Activated naive CD8-positive, alpha-beta T cell treated with anti-CD3 and anti-CD28 coated beads, Interleukin-2, amount 50 U/mL, for 24 hours (primary cell): ENCODE measurements around the gene ATP4A.
"Not testable (repeated sequence)": the region's sequence is repeated elsewhere in the genome, so short reads cannot be mapped to it uniquely, and the experiment has no call there.

Source experiments
- ATAC-seq: fragments of 150-1000 bp; cut with Tn5 transposase; one replicate; pipeline ENCODE4 v1.10.0; 2021
- DNase-seq: peaks from one replicate; pipeline ENCODE4 v3.0.0; 2021
- H3K27ac Mint-ChIP-seq: one replicate; pipeline ENCODE4 v1.8.0; 2021; ENCODE audit warnings: mild to moderate bottlenecking, mixed read lengths
- H3K27me3 Mint-ChIP-seq: one replicate; pipeline ENCODE4 v1.8.0; 2021; ENCODE audit warnings: mixed read lengths
- H3K36me3 Mint-ChIP-seq: one replicate; pipeline ENCODE4 v1.8.0; 2021; ENCODE audit warnings: low read depth, mixed read lengths
- H3K4me1 Mint-ChIP-seq: one replicate; pipeline ENCODE4 v1.8.0; 2021; ENCODE audit warnings: mixed read lengths
- H3K4me3 Mint-ChIP-seq: one replicate; pipeline ENCODE4 v1.8.0; 2021; ENCODE audit warnings: mild to moderate bottlenecking, moderate library complexity, mixed read lengths
- H3K9me3 Mint-ChIP-seq: one replicate; pipeline ENCODE4 v1.8.0; 2021; ENCODE audit warnings: mixed read lengths

The ATP4A gene

DNA sequence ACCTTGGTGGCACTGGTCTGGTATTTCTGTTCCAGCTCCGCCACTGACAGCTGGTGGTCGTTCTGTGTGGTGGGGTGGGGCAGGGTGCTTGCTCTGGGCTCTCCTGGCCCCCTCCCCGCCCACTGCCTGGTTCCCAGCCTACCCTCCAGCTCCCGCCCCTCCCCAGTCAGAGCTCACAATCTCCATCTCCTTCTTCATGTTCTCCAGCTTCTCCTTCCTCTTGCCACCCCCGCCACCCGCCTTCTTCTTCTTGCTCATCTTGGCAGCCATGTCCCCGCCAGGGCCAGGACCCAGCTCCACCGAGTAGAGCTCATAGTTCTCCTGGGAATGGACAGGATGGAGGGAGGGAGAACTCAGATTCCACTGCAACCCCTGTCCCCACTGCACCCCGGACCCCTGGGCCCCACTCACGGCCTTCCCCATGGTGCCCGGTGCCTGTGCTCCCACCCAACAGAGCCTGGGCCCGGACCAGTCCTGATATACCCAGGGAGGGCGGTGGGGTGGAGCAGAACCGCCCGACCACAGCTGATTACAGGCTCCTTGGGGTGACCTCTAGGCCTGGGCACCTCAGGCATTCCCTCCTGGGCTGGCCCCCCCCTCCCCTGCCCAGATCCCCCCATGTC lies at the start of gene ATP4A:
ATP4A (minus strand) TSS at position 452 of the 623 bp plus-strand sequence; CDS start at position 423, 29 bp downstream.
- Mint-ChIP-seq H3K9me3 (no peaks in the 10 kb centered on the region), H3K36me3 (no peaks in the 10 kb centered on the region), H3K4me3 (no peak within 1 kb of the TSS), H3K27ac (no peak within 1 kb of the TSS), H3K27me3 (peaks cover 44% of the 10 kb centered on the region), H3K4me1 (peaks cover 3% of the 10 kb centered on the region)
- ATAC-seq (no peak), DNase-seq (no peak)

DNA sequence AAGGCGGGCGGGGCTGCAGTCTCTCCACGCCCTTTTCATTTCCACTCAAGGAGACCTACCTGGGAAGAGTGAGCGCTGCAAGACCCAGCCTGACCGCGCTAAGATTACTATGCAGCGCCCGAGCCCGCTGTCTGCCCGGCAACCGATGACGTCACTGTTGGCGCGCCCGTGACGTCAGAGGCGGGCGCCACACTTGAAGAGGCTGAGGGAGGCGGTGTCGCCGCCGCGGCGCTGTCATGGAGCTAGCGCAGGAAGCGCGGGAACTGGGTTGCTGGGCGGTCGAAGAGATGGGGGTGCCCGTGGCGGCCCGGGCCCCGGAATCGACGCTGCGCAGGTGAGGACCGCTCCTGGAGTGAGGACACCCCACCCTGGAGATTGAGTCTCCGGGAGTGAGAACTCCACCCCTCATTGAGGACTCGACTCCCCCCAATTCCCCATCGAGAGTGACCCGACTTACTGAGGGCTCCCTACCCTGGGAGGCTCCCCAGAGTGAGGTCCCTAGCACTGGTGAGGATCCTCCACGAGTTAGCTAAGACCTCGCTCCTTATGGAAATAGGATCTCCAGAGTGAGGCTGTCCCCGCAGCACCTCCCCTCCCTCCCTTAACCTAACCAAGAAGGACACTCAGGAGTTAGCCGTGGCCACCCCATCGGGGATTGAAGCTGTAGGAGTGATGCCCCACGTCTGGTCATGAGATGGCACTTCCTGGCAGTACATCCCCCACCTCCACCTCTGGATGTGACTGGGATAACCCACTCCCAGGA lies 49.3 kb upstream of the ATP4A start, which contains the start of gene HAUS5:
HAUS5 (plus strand) TSS at position 177 of the 763 bp plus-strand sequence; CDS start at position 237, 60 bp downstream.
- peaks cover 7% of the 10 kb centered on the region for H3K36me3 Mint-ChIP-seq
- peak within 1 kb of the TSS; percentile 84 for H3K4me3 Mint-ChIP-seq
- peaks cover 7% of the 10 kb centered on the region for H3K9me3 Mint-ChIP-seq
- H3K27me3 Mint-ChIP-seq, result no peaks in the 10 kb centered on the region
- H3K4me1 Mint-ChIP-seq, result peaks cover 30% of the 10 kb centered on the region
- ATAC-seq (peak; percentile 96), DNase-seq (peak; percentile 96)
- H3K27ac Mint-ChIP-seq, result peak within 1 kb of the TSS; percentile 85

DNA sequence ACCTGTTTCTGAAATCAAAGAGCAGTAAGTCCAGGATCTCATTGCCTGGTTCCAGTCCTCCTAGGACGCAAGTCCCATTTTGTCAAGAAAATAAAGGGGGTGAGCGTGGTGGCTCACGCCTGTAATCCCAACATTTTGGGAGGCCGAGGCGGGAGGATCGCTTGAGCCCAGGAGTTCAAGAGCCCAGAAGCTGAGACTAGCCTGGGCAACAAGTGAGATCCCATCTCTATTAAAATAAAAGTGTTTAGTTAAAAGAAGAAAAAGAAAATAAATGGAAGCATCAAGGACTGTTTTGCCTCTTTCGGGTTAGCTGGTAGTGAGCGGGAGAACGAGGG lies 48.7 kb upstream of the ATP4A start:
- Mint-ChIP-seq H3K9me3 (peaks cover 12% of the 10 kb centered on the region), H3K4me1 (peaks cover 30% of the 10 kb centered on the region), H3K27ac (peak overlapping the region; percentile 85), H3K36me3 (peaks cover 4% of the 10 kb centered on the region), H3K27me3 (no peaks in the 10 kb centered on the region), H3K4me3 (peak overlapping the region; percentile 84)
- ATAC-seq, result no peak
- DNase-seq, result no peak

DNA sequence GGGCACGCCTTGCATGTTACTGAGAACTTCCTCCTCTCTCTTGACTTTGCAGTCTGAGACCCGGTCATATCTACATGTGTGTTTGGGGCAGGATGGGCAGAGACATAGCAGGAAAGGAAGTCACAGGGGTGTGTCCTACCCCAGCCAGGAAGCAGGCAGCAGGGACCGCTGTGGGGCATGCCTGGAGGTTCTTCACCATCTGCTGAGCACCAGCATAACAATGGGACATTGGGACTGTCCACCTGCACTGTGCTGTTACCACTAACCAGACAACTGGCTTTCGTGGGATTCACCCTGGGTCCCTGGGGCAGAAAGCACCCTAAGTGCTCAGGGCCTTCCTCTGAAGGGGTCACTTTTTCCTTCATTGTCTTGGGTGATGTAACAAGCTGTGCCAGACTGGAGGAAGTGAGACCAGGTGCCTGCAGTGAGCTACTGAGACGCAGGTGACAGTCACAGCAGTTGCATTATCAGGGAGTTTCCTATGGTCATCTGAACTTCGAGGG lies 46.4 kb upstream of the ATP4A start:
- DNase-seq (no peak), ATAC-seq (peak; percentile 17)
- Mint-ChIP-seq H3K27me3 (no peaks in the 10 kb centered on the region), H3K9me3 (peaks cover 14% of the 10 kb centered on the region), H3K36me3 (no peaks in the 10 kb centered on the region), H3K27ac (peak overlapping the region; percentile 53), H3K4me1 (peaks cover 30% of the 10 kb centered on the region), H3K4me3 (no peak overlapping the region)

DNA sequence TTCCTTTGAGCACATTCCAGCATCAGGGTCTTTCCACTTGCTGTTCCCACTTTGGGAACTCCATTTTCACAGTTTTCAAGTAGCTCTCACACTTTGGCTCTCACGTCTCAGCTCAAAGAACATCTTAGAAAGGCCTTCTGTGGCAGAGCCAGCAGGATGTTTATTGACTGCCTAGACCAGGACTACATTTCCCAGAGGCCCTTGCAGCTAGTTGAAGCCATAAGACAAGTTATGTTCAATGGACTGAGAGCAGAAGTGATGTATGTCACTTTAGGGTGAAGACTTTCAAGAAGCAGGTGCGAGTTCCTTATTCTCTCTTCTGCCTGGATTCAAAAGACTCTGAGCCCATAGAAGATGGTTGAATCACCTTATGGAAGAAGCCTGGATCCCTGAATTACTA lies 44.8 kb upstream of the ATP4A start:
- no peak for DNase-seq
- Mint-ChIP-seq H3K27me3 (no peaks in the 10 kb centered on the region), H3K36me3 (no peaks in the 10 kb centered on the region), H3K9me3 (peaks cover 14% of the 10 kb centered on the region), H3K4me1 (peaks cover 23% of the 10 kb centered on the region), H3K27ac (no peak overlapping the region), H3K4me3 (no peak overlapping the region)
- ATAC-seq, result no peak

DNA sequence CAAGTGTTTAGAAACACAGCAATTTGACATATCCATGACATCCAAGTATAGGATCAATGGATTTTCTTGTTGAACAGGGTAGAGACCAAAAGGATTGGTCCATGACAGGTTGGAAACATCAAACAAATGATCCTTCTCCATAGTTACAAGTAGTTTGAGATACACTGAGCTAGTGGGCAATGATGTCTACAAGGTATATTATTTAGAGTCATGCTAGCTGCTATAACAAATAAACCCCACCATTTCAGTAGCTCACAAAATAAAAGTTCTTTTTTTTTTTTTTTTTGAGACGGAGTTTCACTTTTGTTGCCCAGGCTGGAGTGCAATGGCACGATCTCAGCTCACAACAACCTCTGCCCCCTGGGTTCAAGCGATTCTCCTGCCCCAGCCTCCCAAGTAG lies 44.2 kb upstream of the ATP4A start:
- H3K27me3 Mint-ChIP-seq, result no peaks in the 10 kb centered on the region
- H3K27ac Mint-ChIP-seq, result no peak overlapping the region
- DNase-seq (no peak), ATAC-seq (no peak)
- H3K9me3 Mint-ChIP-seq, result peaks cover 14% of the 10 kb centered on the region
- no peaks in the 10 kb centered on the region for H3K36me3 Mint-ChIP-seq
- no peak overlapping the region for H3K4me3 Mint-ChIP-seq
- H3K4me1 Mint-ChIP-seq, result peaks cover 22% of the 10 kb centered on the region

DNA sequence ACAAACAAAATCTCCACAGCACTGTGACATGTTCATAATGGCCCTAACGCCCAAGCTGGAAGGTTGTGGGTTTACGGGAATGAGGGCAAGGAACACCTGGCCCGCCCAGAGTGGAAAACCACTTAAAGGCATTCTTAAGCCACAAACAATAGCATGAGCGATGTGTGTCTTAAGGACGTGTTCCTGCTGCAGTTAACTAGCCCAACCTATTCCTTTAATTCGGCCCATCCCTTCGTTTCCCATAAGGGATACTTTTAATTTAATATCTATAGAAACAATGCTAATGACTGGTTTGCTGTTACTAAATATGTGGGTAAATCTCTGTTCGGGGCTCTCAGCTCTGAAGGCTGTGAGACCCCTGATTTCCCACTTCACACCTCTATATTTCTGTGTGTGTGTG lies 43.7 kb upstream of the ATP4A start:
- not testable (repeated sequence) for H3K36me3 Mint-ChIP-seq, H3K4me3 Mint-ChIP-seq, H3K27ac Mint-ChIP-seq, H3K27me3 Mint-ChIP-seq, ATAC-seq, DNase-seq
- Mint-ChIP-seq H3K4me1 (peaks cover 18% of the 10 kb centered on the region), H3K9me3 (peaks cover 14% of the 10 kb centered on the region)

DNA sequence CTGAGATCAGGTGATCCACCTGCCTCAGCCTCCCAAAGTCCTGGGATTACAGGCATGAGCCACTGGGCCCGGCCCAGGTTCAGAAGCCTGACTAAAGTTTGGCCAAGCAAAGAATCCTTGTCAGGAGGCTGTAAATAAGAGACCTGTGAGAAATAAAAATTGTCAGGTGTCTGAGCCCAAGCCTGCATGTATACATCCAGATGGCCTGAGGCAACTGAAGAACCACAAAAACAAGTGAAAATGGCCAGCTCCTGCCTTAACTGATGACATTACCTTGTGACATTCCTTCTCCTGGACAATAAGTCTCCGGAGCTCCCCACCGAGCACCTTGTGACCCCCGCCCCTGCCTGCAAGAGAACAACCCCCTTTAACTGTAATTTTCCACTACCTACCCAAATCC lies 41.0 kb upstream of the ATP4A start:
- not testable (repeated sequence) for H3K4me3 Mint-ChIP-seq, DNase-seq

DNA sequence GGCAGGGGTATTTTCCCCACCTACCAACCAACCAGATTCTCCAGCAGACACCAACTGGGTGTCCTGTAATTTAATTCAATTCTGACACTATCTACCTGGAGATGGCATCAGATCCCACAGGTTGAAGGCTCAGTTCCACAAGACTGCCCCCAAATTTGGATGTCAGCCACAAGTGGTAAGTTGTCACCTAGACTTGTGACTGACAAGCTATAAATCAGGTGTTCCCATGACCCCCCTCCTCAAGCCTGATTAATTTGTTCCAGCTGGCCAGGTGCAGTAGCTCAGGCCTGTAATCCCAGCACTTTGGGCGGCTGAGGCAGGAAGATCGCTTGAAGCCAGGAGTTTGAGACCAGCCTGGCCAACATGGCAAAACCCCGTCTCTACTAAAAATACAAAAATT lies 38.5 kb upstream of the ATP4A start:
- no peak overlapping the region for H3K27ac Mint-ChIP-seq
- ATAC-seq, result no peak
- H3K27me3 Mint-ChIP-seq, result peaks cover 5% of the 10 kb centered on the region
- no peak for DNase-seq
- H3K4me1 Mint-ChIP-seq, result no peaks in the 10 kb centered on the region
- H3K4me3 Mint-ChIP-seq, result no peak overlapping the region
- H3K9me3 Mint-ChIP-seq, result peaks cover under 1% of the 10 kb centered on the region
- no peaks in the 10 kb centered on the region for H3K36me3 Mint-ChIP-seq

More for the DNA sequence above, 41.0 kb upstream of the ATP4A start:
- H3K27ac Mint-ChIP-seq, H3K4me1 Mint-ChIP-seq, H3K27me3 Mint-ChIP-seq, ATAC-seq, H3K36me3 Mint-ChIP-seq: not testable (repeated sequence)
- H3K9me3 Mint-ChIP-seq, result peaks cover 14% of the 10 kb centered on the region

DNA sequence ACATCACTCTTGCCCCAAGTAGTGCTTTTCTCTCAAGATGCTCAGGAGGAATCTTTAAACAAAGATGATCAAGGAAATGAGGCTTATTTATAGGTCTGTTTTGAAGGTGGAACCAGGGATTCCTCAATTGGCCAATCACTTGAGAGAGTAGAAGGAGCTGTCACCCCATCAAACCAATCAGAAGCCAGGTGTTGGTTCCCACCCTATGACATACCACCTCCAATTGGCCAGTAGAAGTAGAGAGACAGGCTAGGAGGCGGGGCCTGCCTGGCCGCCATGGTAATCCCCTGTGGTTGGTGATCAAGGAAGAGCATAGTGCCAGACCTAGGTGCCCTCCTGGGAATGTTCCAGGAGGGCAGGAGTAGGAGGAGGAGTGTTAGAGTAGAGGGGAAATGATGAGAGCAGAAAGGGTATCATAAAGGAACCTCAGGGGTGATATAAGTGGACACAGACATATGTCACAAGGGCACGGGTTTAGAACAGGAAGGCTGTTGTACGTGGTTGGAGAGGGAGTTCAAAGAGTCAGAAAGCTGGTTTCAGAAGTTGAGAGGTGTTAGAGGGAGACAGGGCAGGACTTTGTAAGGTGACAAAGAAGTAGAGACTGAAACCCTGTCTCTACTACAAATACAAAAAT lies 33.0 kb upstream of the ATP4A start:
- Mint-ChIP-seq H3K4me3 (no peak overlapping the region), H3K27me3 (peaks cover 10% of the 10 kb centered on the region), H3K9me3 (no peaks in the 10 kb centered on the region), H3K27ac (no peak overlapping the region), H3K36me3 (no peaks in the 10 kb centered on the region), H3K4me1 (peaks cover 3% of the 10 kb centered on the region)
- peak; percentile 77 for ATAC-seq
- peak; percentile 16 for DNase-seq

DNA sequence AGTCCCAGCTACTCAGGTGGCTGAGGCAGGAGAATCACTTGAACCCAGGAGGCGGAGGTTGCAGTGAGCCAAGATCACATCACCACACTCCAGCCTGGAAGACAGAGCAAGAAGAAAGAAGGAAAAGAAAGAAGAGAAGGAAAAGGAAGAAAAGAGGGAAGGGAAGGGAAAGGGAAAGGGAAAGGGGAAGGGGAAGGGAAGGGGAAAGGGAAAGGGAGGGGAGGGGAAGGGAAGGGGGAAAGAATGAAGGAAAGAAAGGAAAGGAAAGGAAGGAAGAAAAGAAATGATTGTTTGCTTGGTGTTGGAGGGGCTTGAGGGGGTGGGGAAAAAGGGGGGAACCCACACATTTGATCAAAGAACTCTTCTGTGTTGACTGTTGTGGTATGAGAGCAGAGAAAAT lies 32.5 kb upstream of the ATP4A start:
- no peaks in the 10 kb centered on the region for H3K36me3 Mint-ChIP-seq
- H3K4me3 Mint-ChIP-seq, result no peak overlapping the region
- H3K27me3 Mint-ChIP-seq, result peaks cover 10% of the 10 kb centered on the region
- H3K9me3 Mint-ChIP-seq, result no peaks in the 10 kb centered on the region
- DNase-seq (no peak), ATAC-seq (no peak)
- H3K4me1 Mint-ChIP-seq, result peaks cover 3% of the 10 kb centered on the region
- H3K27ac Mint-ChIP-seq, result no peak overlapping the region

DNA sequence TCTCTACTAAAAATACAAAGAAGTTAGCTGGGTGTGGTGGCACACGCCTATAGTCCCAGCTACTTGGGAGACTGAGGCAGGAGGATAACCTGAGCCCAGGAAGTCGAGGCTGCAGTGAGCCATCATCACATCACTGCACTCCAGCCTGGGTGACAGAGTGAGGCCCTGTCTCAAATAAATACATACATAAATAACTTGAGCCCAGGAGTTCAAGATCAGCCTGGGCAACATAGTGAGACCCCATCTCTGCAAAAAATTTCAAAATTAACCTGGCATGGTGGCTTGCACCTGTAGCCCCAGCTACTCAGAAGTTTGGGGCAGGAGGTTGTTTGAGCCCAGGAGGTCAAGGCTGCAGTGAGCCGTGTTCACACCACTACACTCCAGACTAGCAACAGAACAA lies 31.6 kb upstream of the ATP4A start:
- not testable (repeated sequence) for DNase-seq, H3K27me3 Mint-ChIP-seq, ATAC-seq, H3K4me3 Mint-ChIP-seq, H3K36me3 Mint-ChIP-seq, H3K27ac Mint-ChIP-seq, H3K9me3 Mint-ChIP-seq, H3K4me1 Mint-ChIP-seq

DNA sequence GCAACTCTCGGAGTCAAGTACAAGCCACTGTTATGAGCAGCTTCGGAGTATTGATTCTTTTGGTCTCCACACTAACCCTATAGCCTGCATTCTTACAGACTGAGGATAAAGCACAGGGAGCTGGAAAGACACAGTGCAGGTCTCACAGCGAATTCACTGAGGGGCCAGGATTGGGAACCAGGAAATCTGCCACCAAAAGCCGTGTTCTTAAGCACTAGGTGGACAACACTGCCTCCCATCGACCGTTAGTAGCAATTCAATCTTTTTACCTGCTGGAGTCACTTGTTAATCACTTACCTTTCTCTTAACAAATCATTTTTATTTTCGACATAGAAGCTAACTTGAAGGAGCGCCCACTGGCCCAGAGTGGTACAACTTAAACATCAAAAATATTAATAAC lies 28.8 kb upstream of the ATP4A start:
- Mint-ChIP-seq H3K9me3 (no peaks in the 10 kb centered on the region), H3K27me3 (peaks cover 5% of the 10 kb centered on the region), H3K36me3 (no peaks in the 10 kb centered on the region), H3K4me3 (no peak overlapping the region), H3K4me1 (peaks cover 3% of the 10 kb centered on the region), H3K27ac (no peak overlapping the region)
- ATAC-seq, result no peak
- peak; percentile 12 for DNase-seq

DNA sequence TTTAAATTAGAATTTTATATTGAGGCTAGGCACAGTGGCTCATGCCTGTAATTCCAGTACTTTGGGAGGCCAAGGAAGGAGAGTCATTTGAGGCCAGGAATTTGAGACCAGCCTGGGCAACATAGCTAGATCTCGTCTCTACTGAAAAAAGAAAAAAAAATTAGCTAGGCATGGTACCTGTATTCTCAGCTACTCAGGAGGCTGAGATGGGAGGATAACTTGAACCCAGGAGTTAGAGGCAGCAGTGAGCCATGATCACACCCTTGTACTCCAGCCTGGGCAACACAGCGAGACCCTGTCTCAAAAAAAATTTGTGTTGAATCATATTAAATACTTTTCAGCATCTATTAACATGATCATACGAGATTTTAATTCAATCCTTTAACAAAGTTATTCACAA lies 27.4 kb upstream of the ATP4A start:
- Mint-ChIP-seq H3K27me3 (peaks cover 11% of the 10 kb centered on the region), H3K4me1 (no peaks in the 10 kb centered on the region), H3K9me3 (no peaks in the 10 kb centered on the region), H3K27ac (no peak overlapping the region), H3K36me3 (no peaks in the 10 kb centered on the region), H3K4me3 (no peak overlapping the region)
- DNase-seq (no peak), ATAC-seq (no peak)

DNA sequence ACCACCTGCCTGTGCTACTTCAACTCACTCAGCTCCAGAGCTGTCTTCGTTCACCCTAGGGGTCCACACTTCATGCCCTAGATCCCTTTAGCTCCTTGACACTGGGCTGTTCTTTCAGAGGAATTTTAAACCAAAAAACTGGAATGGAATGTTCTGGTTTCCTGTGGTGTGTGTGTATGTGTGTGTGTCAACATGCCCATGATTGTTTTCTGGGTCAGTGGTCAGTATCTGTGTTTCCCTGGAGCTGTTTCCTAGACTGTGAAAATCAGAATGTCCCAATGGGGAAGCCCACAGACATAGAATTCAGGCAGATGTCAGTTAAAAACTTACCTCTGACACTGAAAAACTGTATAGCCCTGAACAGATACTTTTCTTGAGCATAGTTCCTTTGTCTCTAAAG lies 23.9 kb upstream of the ATP4A start:
- Mint-ChIP-seq H3K27ac (no peak overlapping the region), H3K4me1 (no peaks in the 10 kb centered on the region), H3K27me3 (peaks cover 28% of the 10 kb centered on the region), H3K9me3 (no peaks in the 10 kb centered on the region), H3K4me3 (no peak overlapping the region), H3K36me3 (no peaks in the 10 kb centered on the region)
- DNase-seq (no peak), ATAC-seq (no peak)
